Osteocyte (in vitro differentiated cells): ENCODE data around the gene ADCY2. TPM values are rescaled to one million over a fixed set of nuclear protein-coding genes. Genes with fewer than 3 reads are reported as not detected.

ENCODE experiments used
- DNase-seq: peaks from one replicate; pipeline ENCODE4 v3.0.0; 2021; ENCODE audit warnings: mixed read lengths; ENCODE audit not compliant: unreplicated experiment; ENCODE audit errors: extremely low spot score
- H3K27ac Mint-ChIP-seq: one replicate; pipeline ENCODE4 v1.8.0; 2021; ENCODE audit warnings: mild to moderate bottlenecking, mixed read lengths; ENCODE audit not compliant: unreplicated experiment
- H3K27me3 Mint-ChIP-seq: one replicate; pipeline ENCODE4 v1.8.0; 2021; ENCODE audit warnings: mixed read lengths; ENCODE audit not compliant: unreplicated experiment
- H3K36me3 Mint-ChIP-seq: one replicate; pipeline ENCODE4 v1.8.0; 2021; ENCODE audit warnings: mixed read lengths; ENCODE audit not compliant: unreplicated experiment
- H3K4me1 Mint-ChIP-seq: one replicate; pipeline ENCODE4 v1.8.0; 2021; ENCODE audit warnings: mixed read lengths; ENCODE audit not compliant: unreplicated experiment
- H3K4me3 Mint-ChIP-seq: one replicate; pipeline ENCODE4 v1.8.0; 2021; ENCODE audit warnings: mild to moderate bottlenecking, moderate library complexity, mixed read lengths; ENCODE audit not compliant: unreplicated experiment
- H3K9me3 Mint-ChIP-seq: one replicate; pipeline ENCODE4 v1.8.0; 2021; ENCODE audit warnings: mixed read lengths; ENCODE audit not compliant: unreplicated experiment
- total RNA-seq: library from RNA; stranded (reverse); gene quantifications from 2 replicates; pipeline ENCODE4 v1.2.1, GENCODE V29; 2021
- TF ChIP-seq, protein P1 (sequence below): fragments of 200-600 bp; sonication (generic); IDR thresholded peaks from 2 replicates; pipeline ENCODE4 v1.5.0; 2021; ENCODE audit warnings: antibody characterized with exemption, mild to moderate bottlenecking, moderate library complexity

The ADCY2 gene
- total RNA-seq, 1 donor from 2014 or later = not detected

DNA sequence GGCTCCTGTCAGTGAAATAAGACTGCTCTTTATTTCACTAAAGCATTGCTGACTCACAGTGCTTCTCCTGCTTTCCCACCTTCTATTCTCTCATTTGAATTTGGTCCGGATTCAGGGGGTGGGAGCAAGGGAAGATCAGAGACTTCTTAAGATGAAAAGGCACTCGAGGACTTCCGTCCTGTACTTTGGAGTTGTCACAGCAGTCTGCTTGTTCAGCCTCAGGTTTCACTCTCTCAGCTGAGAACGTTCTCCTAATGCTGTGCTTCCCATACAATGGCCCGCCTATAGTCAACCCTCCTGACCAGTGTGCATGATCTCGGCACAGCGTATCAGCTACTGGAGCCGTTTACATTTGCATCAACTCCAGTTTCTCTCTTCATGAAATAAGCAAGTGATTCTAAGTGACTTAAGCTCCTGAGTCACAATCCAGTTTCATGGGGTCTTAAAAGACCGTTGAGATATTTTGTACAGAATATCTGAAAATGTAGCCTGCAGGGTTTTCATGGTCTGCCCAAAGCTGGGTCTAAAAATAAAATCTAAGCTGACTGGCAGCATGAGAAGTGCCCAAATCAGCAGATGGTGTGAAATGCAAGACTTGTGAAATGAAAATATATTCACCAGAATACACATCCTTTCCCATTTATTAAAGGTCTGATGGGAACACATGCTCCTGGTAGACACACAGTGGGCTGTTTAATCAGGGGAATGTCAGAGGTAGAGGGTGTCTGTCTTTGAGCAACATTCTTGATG, 145.0 kb downstream of the ADCY2 start:
- Mint-ChIP-seq H3K4me3 (no peak overlapping the region), H3K36me3 (no peaks in the 10 kb centered on the region), H3K4me1 (no peaks in the 10 kb centered on the region), H3K9me3 (no peaks in the 10 kb centered on the region), H3K27me3 (no peaks in the 10 kb centered on the region), H3K27ac (no peak overlapping the region)
- no peak for DNase-seq
- TF ChIP-seq, protein P1, sequence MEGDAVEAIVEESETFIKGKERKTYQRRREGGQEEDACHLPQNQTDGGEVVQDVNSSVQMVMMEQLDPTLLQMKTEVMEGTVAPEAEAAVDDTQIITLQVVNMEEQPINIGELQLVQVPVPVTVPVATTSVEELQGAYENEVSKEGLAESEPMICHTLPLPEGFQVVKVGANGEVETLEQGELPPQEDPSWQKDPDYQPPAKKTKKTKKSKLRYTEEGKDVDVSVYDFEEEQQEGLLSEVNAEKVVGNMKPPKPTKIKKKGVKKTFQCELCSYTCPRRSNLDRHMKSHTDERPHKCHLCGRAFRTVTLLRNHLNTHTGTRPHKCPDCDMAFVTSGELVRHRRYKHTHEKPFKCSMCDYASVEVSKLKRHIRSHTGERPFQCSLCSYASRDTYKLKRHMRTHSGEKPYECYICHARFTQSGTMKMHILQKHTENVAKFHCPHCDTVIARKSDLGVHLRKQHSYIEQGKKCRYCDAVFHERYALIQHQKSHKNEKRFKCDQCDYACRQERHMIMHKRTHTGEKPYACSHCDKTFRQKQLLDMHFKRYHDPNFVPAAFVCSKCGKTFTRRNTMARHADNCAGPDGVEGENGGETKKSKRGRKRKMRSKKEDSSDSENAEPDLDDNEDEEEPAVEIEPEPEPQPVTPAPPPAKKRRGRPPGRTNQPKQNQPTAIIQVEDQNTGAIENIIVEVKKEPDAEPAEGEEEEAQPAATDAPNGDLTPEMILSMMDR = no peak

DNA sequence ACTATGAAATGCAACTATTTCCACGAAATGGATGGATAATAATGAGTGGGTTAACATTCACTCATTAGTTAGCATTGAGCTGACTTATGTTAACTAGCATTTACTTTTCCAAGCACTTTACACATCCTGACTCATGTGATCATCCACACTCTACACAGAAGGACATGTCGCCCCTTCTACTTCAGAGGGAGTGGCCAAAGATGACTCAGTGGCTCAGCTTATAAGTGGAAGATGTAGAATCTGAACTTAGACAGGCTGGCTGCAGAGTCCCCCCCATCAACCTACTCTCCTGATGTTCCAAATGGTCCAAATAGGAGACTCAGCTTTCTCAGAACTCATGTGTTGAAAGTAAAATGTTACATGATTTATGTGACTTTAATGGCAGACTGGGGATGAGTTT, 146.0 kb downstream of the ADCY2 start:
- Mint-ChIP-seq H3K27ac (no peak overlapping the region), H3K27me3 (no peaks in the 10 kb centered on the region), H3K9me3 (no peaks in the 10 kb centered on the region), H3K4me3 (no peak overlapping the region), H3K4me1 (no peaks in the 10 kb centered on the region), H3K36me3 (no peaks in the 10 kb centered on the region)
- DNase-seq = no peak
- TF ChIP-seq, protein P1 = no peak

DNA sequence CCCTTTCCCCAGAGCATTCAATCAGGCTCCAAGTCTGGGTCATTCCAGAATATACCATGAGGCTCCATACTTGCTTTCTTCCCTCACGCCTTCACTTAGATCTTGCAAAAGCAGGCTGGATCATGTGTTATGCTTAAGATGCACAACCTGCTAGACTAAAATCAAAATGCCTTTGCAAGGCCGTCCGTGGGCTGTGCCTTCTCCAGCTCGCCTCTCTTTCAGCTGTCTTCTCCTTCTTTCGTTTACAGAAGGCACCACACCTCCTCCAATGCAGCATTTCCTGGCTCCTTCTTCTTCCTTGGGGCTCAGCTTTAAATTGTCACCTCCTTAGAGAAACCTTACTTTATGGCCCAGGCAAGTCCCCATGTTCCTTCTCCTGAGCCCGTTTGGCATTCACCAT, 150.6 kb downstream of the ADCY2 start:
- Mint-ChIP-seq H3K27ac (no peak overlapping the region), H3K4me1 (no peaks in the 10 kb centered on the region), H3K9me3 (peaks cover 4% of the 10 kb centered on the region), H3K4me3 (no peak overlapping the region), H3K27me3 (no peaks in the 10 kb centered on the region), H3K36me3 (no peaks in the 10 kb centered on the region)
- no peak for DNase-seq
- TF ChIP-seq, protein P1 = no peak

DNA sequence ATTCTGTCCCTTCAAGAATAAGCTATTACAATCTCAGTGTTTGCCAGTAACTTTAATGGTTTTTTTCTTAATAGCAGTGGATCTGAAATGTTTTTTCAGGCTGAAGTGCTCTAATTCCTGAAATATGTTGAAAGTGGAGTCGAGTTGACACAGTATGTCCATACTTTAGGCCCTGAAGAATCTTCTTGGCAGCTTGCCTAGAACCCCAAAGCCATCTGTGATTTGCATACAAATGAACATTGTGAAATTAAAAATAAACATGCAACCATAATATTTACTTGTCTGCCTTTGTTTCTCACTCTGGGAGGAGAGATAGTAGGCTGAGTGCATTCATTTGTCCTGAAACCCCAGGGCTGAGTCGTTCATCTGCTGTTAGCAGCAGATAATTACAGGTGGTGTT, 152.7 kb downstream of the ADCY2 start:
- H3K27me3 Mint-ChIP-seq = peaks cover 3% of the 10 kb centered on the region
- no peaks in the 10 kb centered on the region for H3K36me3 Mint-ChIP-seq
- no peak overlapping the region for H3K27ac Mint-ChIP-seq
- H3K9me3 Mint-ChIP-seq = peaks cover 4% of the 10 kb centered on the region
- no peaks in the 10 kb centered on the region for H3K4me1 Mint-ChIP-seq
- no peak for DNase-seq
- TF ChIP-seq, protein P1 = no peak
- no peak overlapping the region for H3K4me3 Mint-ChIP-seq

DNA sequence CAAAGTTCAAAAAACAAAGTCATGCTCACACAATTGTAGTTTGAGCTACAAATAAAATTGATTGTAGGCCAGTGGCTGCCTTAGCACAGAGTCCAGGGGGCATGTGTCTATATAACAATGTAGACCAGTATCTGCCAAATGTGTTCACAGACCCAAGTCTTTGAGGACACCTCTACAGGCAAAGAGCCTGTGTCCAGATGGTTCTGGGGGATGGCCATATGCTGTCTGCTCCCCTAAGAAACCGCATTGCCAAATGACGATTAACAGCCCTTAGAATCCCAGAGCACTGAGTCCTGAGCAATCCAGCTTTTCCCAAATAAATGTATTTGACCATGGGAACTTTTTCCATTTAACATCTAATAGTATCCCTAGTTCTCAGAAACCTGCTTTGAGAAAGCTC, 169.6 kb downstream of the ADCY2 start:
- Mint-ChIP-seq H3K36me3 (no peaks in the 10 kb centered on the region), H3K9me3 (no peaks in the 10 kb centered on the region), H3K27ac (no peak overlapping the region), H3K4me3 (no peak overlapping the region), H3K4me1 (no peaks in the 10 kb centered on the region), H3K27me3 (peaks cover 4% of the 10 kb centered on the region)
- no peak for DNase-seq
- TF ChIP-seq, protein P1 = no peak
